Common myeloid progenitor, CD34-positive (primary cell): ENCODE results near the gene OR2T27.

Experiments
- CTCF ChIA-PET: fragments of 350-600 bp; sonication (Branson Sonifier 250); formaldehyde crosslinking; loops from one replicate; lab custom pipeline; 2021; ENCODE audit warnings: antibody characterized with exemption; lab: Charles Lee
- POLR2A ChIA-PET: fragments of 350-600 bp; sonication (Branson Sonifier 250); formaldehyde crosslinking; loops from one replicate; lab custom pipeline; 2021; ENCODE audit warnings: antibody characterized with exemption; lab: Charles Lee
- DNase-seq, 3 donors: peaks; one replicate each; pipeline versions ENCODE4 v3.0.0 to v3.0.0-alpha.2; 2013
- H3K27ac ChIP-seq, 2 experiments: 1 replicate in 1 of 2; 2 replicates in 1 of 2; pipeline ENCODE4 v1.7.0; 2013; ENCODE audit warnings: inconsistent platforms in 2 of 2, low read length in 2 of 2, mild to moderate bottlenecking in 2 of 2, low read depth in 1 of 2, moderate library complexity in 1 of 2; ENCODE audit not compliant: severe bottlenecking in 2 of 2, insufficient read depth in 1 of 2, poor library complexity in 1 of 2
- H3K27me3 ChIP-seq, 5 experiments: replicated peaks in 2 of 5; 1 replicate in 3 of 5; 2 replicates in 2 of 5; pipeline versions ENCODE4 v1.6.1 to v1.7.0; 2013; ENCODE audit warnings: low read length in 4 of 5, mild to moderate bottlenecking in 2 of 5, moderate library complexity in 2 of 5, inconsistent platforms in 1 of 5; ENCODE audit not compliant: insufficient read depth in 5 of 5, control insufficient read depth in 4 of 5
- H3K36me3 ChIP-seq, 4 experiments: 1 replicate in 2 of 4; 2 replicates in 2 of 4; pipeline versions ENCODE4 v1.6.1 to v1.7.0; 2013; ENCODE audit warnings: low read length in 3 of 4, control low read depth in 1 of 4, mild to moderate bottlenecking in 1 of 4; ENCODE audit not compliant: control insufficient read depth in 4 of 4, insufficient read depth in 4 of 4
- H3K4me1 ChIP-seq, 4 experiments: 1 replicate in 3 of 4; 2 replicates in 1 of 4; pipeline versions ENCODE4 v1.6.1 to v1.7.1; 2013; ENCODE audit warnings: low read length in 3 of 4, mild to moderate bottlenecking in 3 of 4, control low read depth in 1 of 4, inconsistent platforms in 1 of 4, moderate library complexity in 1 of 4; ENCODE audit not compliant: control insufficient read depth in 4 of 4, insufficient read depth in 4 of 4; ENCODE audit errors: control extremely low read depth in 1 of 4
- H3K4me3 ChIP-seq, 7 experiments: 1 replicate in 4 of 7; 2 replicates in 3 of 7; pipeline versions ENCODE4 v1.5.1 to v1.7.0; 2013; ENCODE audit warnings: mild to moderate bottlenecking in 7 of 7, low read length in 6 of 7, moderate library complexity in 6 of 7, inconsistent platforms in 2 of 7, low read depth in 2 of 7, control low read depth in 1 of 7; ENCODE audit not compliant: insufficient read depth in 4 of 7, control insufficient read depth in 1 of 7; ENCODE audit errors: extremely low read depth in 1 of 7
- H3K9me3 ChIP-seq, 5 experiments: 1 replicate in 4 of 5; 2 replicates in 1 of 5; pipeline versions ENCODE4 v1.6.1 to v1.7.1; 2013; ENCODE audit warnings: low read length in 4 of 5, mild to moderate bottlenecking in 2 of 5, inconsistent platforms in 1 of 5, low read depth in 1 of 5, moderate library complexity in 1 of 5; ENCODE audit not compliant: control insufficient read depth in 4 of 5, insufficient read depth in 2 of 5; ENCODE audit errors: control extremely low read depth in 1 of 5
- WGBS: methylation state at CpG from one replicate; pipeline ENCODE4 v1.1.5; 2013; ENCODE audit not compliant: insufficient coverage; 5-methylcytosine and 5-hydroxymethylcytosine counted together

The OR2T27 gene

DNA sequence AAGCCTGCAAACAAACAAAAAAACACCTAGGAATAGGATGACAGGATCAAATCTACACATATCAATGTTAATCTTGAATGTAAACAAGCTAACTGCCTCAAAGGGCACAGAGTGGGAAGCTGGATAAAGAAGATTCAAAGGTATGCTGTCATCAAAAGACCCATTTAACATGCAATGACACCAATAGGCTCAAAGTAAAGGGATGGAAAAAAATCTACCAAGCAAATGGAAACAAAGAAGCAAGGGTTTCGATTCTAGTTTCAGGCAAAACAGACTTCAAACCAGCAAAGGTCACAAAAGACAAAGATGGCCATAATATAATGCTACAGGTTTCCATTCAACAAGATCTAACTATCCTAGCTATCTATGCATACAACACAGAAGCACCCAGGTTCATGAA is 41.6 kb downstream of the OR2T27 start:
- 100% methylated on average over 1 of the region's 1 CpG for WGBS
- Histone ChIP-seq H3K27ac (no peak overlapping the region), H3K4me3 (no peak overlapping the region), H3K4me1 (peaks cover 0 to 2% (median 0%) of the 10 kb centered on the region in 4 experiments), H3K9me3 (no peaks in the 10 kb centered on the region), H3K27me3 (no peaks in the 10 kb centered on the region), H3K36me3 (no peaks in the 10 kb centered on the region)
- CTCF ChIA-PET = interaction anchor here (1.1 to 3.4 kb wide), 2 partner anchors 9 to 11 kb away, joined by 3 to 10 read pairs; no protein-coding TSS in a partner anchor
- no peak for DNase-seq
- POLR2A ChIA-PET = no interaction called here

DNA sequence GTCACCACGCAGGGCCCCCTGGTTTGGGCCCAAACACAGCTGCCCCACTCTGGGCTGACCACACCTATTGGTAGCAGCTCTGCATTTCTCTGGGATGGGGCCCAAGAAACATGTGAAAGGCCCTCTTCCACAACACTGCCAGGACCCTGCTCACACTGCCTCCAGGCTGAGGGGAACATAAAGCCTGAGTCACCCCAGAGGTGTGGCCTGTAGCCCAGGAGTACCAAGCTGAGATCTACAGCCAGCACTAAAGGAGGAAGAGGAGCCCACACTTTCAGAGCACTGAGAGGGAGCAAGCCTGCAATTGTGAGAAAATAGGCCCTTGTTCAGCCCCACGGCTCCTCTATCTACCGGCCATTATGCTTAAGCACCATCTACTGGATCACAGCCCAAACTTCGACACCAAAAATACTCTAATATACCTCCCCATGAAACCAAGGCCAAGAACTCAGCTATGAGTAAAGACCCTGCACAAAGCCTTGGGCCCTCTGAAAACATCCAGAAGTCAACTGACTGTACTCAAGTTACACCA is 43.4 kb downstream of the OR2T27 start:
- WGBS = 94% methylated on average over 4 of the region's 4 CpGs
- peak in 2 of 3 donors; percentile 18 to 41 for DNase-seq
- Histone ChIP-seq H3K4me1 (peaks cover 0 to 2% (median 0%) of the 10 kb centered on the region in 4 experiments), H3K36me3 (no peaks in the 10 kb centered on the region), H3K4me3 (no peak overlapping the region), H3K27ac (no peak overlapping the region), H3K9me3 (no peaks in the 10 kb centered on the region), H3K27me3 (no peaks in the 10 kb centered on the region)
- ChIA-PET POLR2A (no interaction called here), CTCF (interaction anchor here (1.0 to 3.4 kb wide), 3 partner anchors 9 to 201 kb away, joined by 3 to 10 read pairs (median 10); no protein-coding TSS in a partner anchor)

DNA sequence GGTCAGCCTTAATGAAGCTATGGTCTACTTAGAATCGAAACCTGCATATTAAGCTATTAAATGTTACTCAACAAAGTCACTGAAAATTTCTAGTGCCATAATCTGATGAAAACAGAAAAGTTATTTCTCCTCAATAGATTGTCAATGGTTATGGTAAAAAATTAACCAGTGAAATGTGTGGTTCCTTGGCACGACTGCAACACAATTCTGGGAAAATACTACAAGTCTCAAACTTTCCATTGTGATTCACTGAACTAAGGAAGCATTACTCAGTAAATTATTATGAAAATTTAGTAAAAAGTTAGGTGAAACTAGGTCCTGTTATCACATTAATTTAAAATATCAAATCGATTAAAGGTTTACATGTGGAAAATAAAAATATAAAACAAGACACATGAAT is 45.0 kb downstream of the OR2T27 start:
- WGBS = 100% methylated on average over 1 of the region's 3 CpGs
- Histone ChIP-seq H3K27me3 (no peaks in the 10 kb centered on the region), H3K9me3 (no peaks in the 10 kb centered on the region), H3K36me3 (no peaks in the 10 kb centered on the region), H3K4me3 (no peak overlapping the region), H3K27ac (no peak overlapping the region), H3K4me1 (peaks cover 0 to 2% (median 0%) of the 10 kb centered on the region in 4 experiments)
- CTCF ChIA-PET = interaction anchor here (1.2 to 2.3 kb wide), 2 partner anchors 9 to 12 kb away, joined by 5 to 7 read pairs; no protein-coding TSS in a partner anchor
- no peak for DNase-seq
- POLR2A ChIA-PET = no interaction called here
